GM21515 (cell line): ENCODE results near the gene PTTG2.
"Not testable (repeated sequence)": the region's sequence is repeated elsewhere in the genome, so short reads cannot be mapped to it uniquely, and the experiment has no call there.

Experiments used
- ATAC-seq: cut with Tn5 transposase; IDR thresholded peaks from one replicate; pipeline ENCODE4 v1.9.1; 2021; ENCODE audit not compliant: unreplicated experiment

The PTTG2 gene

GRCh38 chr4:37960098-37960497 lies at the start of gene PTTG2:
Gene PTTG2 (plus strand): TSS chr4:37960398. CDS start chr4:37960435, 37 bp downstream.
- ATAC-seq = no peak

GRCh38 chr4:37914539-37914938 lies 45.7 kb upstream of the PTTG2 start:
- ATAC-seq = no peak

DNA sequence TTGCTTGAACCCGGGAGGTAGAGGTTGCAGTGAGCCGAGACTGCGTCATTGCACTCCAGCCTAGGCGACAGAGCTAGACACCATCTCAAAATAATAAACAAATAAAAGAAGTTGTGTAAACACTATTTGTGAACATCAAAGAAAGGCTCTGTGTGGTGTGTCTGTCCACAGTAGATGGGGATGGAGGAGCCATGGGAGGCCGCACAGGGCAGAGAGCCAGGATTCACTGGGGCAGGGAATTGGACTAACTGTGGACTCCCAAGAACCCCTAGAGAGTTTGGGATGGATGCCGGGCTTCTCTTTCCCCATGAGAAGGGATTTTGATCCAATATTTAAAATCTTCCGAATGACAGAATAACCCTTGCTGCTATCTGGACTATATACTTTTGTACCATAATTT lies 42.8 kb upstream of the PTTG2 start:
- ATAC-seq = no peak

DNA sequence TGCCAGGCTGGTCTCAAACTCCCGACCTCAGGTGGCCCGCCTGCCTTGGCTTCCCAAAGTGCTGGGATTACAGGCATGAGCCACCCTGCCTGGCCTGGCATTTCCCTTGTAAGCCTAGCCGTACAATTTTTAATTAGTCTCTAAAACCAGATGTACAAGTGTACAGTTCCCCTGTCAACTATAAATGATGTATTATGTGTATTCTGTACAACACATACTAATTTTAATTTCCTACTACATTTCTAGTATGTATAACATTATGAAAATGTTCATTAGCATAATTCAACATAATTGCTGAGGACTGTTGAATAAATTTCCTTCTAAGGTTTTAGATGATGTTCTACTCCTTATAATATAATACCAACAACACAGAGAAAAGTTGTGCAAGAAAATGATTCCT lies 41.5 kb upstream of the PTTG2 start:
- no peak for ATAC-seq

DNA sequence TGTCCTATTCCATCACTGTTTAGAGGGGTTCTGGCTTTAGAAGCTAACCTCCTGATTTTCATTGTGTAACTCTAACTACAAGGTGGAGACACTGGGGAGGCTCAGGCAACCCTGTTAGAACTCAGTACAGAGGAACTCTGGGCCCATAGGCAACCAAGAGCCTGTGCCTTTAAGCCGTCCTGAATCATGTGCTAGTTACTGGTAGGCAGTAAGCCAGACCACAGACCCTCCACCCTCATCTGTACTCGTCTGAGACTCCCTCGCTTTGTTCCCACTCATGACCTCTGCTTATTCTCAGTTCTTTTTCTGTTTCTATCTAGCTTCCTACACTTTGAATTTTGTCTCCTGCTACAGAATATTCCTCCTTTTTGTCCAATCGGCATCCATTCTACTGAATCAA lies 37.9 kb upstream of the PTTG2 start:
- ATAC-seq = no peak

- not testable (repeated sequence) for ATAC-seq
Observed at GRCh38 chr4:37923089-37923488, 37.1 kb upstream of the PTTG2 start.

GRCh38 chr4:37924946-37925345 lies 35.3 kb upstream of the PTTG2 start:
- ATAC-seq = no peak

DNA sequence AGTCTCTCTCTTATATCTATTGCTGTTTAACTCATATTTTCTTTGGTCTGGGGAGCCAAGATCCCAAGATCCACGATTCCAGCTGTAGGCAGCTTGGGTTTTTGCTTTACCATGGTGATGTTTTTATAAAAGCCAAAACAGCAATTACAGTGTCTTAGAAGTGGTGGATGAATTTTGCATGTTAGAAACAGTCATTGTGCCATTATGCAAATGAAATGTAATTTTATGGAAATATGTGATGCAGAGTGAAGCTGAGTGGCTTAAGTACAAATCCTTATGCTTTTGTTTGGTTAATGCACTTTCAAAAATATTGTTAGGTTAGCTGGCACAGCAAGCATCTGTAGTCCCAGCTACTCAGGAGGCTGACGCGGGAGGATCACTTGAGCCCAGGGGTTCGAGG lies 32.8 kb upstream of the PTTG2 start:
- no peak for ATAC-seq

DNA sequence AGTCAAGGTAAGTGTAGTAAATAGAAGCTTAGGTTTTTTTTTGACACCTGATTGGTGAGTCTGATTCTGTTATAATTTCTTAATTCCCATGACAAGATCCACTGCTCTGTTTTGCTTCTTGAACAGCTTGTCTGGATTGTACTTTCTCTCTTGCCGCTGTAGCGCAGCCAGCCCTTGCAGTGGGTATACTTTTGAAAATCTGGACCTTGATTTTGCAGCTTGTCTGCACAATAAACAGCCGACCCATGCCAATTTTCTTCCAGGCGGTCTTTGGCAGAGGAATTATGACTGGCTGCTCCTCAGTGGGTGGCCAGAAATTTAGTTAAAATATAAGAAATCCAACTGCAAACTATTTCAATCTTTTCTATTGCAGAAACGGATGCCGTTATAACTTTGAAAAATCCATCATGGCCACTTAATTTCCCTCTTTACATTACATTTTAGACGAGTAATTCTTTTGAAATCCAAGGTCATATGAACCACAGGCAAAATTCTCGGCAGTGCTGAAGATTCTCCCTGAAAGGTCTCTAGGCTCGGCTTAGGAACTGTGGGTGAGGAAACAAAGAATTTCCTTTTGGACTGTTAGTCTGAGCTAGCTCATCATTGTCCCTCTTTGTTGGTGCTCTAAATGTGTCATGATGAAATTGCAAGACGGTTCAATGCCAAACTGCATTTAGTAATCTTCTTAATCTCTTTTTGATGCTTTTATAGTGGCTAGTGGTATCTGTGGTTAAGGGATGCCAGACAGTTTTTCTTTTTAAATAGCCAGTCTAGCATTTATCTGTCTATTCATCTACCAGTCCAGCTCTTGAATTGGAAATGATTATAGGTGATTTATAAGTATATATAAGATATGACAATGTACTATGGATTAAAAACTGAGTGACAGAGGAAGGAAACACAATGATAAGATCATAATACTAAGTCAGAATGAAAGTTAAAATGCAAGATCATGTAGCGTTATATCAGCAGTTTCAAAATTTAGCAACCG lies 31.5 kb upstream of the PTTG2 start:
- no peak for ATAC-seq

GRCh38 chr4:37934096-37934495 lies 26.1 kb upstream of the PTTG2 start:
- no peak for ATAC-seq

DNA sequence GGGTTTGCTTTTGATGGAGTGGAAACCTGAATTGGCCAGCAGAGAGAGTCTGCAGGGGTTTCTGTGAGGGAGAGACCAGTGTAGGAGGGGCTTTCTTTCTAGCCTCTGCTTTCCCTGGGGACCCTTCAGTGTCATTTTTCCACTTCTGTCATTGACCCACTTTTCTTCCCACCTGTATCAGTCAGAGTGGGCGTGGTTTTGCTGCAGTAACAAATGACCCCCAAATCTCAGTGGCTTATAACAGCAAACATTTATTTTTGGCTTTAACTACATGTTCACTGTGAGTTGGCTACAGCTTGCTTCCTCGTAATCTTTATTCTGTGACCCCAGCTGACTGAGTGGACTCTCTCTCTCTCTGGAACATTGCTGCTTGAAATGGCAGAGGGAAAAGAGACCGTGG lies 25.6 kb upstream of the PTTG2 start:
- ATAC-seq = no peak

DNA sequence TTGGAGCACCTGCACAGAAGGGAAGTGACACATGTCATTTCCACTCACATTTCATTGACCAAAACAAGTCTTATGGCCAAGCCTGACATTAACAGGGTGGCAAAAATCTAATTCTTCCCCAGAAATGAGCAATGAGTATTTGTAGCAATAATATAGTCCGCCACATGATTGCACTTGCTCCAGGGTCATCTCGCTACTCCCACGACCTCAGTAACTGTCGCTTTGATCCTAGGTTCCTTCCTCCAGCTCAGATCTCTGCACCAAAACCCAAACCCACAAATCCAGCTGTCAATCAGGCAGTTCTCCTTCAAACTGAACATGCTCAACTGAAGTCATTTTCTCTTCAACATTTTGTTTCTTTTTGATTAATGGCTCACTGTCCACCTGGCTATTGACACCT lies 25.2 kb upstream of the PTTG2 start:
- no peak for ATAC-seq

DNA sequence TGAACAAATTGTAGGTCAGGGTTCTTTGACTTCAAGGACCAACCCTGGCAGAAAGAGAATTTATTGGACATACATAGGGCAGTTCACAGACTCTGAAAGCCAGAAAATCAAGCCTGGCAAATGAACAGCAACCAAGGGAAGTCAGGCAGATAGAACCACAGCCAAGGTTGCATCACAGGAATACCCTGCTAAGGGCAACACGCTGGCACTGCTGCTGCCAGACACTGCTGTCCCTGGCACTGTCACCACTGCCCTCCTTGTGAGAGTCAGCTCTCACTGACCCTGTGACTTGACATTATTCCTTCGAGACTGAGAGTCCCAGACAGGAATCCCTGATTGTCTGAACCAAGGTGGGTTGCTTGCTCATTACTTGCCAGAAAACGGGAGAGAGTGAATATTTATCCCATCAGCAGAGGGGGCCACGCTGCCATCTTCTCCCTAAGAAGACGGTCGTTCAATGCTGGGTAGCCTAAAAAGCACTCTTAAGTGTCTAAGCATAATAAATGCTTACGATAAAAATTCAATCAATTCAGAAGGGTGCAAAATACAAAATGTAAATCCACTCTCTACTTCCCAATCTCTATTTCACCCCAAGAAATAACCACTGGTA lies 23.2 kb upstream of the PTTG2 start:
- no peak for ATAC-seq

- ATAC-seq = no peak
Observed at GRCh38 chr4:37938208-37938607, 22.0 kb upstream of the PTTG2 start.

DNA sequence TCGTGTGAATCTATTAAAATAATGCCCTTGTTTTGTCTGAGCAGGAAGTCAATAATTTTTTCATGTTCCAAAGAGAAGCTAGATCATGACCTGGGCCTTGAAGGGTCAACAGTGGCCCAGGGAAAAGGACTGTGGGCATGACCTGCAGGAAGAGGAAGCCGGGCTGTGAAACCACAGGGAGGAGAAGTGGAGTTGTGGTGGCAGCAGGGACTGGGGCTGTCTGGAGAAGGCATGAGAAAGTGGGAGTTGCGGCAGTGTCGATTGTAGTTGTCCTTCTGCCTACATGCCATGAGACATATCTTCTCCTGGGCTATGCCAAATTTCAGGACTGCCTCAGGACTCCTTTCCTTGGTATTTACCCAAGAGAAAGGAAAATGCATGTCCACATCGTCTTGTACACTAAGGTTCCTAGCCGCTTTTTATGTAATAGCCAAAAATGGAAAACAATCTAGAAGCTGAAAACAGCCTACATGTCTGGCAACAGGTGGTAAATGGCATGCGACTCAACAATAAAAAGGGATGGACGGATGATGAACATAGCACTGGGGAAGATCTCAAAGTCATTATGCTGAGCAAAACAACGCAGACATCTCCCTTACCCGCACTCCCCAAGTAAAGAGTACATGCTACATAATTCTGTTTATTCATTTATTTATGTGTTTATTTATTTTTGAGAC lies 13.6 kb upstream of the PTTG2 start:
- no peak for ATAC-seq

DNA sequence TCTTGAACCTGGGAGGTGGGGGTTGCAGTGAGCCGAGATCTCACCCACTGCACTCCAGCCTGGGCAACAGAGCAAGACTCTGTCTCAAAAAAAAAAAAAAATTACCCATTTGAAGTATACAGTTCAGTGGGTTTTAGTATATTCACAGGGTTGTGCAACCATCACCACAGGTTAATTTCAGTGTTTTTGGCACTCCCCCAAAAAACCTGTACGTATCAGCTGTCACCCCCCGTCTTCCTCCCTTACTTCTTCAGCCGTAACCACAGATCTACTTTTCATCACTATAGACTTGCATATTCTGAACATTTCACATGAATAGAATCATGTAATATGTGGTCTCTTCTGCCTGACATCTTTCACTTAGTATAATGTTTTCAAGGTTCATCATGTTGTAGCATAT lies 11.7 kb upstream of the PTTG2 start:
- ATAC-seq = no peak

DNA sequence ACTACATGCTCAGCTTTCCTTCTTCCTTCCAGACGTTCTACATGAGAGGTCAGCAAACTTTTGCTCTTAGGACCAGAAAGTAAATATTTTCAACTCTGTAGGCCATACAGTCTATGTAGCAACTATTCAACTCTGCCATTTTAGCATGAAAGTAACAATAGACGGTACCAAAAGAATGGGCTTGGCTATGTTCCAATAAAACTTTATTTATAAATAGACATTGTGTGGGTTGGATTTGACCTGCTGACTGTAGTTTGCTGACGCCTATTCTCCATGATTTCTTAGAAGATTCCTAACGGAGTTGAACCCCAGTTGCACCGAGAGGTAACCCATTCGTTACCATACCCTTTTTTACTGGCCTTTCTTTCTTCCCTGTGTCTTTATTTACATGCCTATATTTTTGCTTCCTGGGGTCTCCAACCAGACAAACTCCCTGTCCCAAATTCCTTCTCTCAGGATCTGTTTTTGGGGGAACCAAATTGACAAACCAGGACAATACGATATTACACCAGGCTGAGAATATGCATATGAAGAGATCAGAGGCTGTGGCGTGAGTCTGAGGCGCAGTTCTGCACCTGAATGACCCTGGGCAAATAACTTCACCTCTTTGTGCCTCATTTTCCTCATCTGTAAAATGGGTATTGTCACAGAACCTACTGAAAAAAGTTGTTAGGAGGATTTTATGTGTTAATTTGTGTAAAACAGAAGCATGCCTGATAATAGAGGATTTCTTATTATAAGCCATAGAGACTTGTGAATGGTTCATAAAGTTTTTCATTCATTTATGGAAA lies 10.4 kb upstream of the PTTG2 start:
- no peak for ATAC-seq

DNA sequence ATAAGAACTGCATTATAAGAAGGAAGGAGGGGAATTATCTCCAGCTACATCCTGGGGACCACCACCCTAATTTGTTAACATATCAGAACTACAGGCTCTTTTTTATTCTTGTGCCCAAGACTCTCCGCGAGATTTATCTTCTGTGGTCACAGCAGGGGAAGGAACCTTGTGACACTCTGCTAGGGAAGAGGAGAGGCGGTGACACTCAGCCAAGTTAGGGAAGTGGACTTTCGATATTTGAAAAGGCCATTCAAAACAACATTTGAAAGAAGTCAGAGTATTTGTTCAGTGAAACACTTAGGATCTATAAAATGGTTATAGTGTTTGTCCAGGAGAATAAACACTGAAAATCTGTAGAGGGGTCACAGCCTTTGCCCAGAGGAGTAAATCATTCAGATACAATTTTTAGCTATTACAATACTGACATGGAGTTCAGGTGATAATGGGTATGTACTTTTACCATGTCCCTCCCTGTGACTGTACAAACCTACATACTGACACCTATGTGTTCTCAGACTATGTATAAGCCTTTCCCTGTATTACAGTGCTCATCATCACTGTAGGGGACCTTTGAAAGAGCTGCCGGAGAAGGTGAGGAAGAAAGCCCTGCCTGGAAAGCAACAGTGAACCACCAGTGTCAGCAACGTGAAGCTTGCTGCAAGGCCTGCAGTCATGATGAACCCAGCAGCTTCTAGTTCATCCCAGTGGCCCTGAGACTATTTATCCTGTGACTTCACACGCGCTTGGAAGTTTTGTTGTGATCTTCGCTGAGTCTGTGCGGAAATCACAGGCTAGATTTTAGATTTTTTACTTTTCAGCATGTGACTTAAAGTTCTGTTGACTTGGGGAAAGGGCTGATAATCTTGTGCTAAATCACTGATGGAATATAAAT lies 8.5 kb upstream of the PTTG2 start:
- no peak for ATAC-seq

DNA sequence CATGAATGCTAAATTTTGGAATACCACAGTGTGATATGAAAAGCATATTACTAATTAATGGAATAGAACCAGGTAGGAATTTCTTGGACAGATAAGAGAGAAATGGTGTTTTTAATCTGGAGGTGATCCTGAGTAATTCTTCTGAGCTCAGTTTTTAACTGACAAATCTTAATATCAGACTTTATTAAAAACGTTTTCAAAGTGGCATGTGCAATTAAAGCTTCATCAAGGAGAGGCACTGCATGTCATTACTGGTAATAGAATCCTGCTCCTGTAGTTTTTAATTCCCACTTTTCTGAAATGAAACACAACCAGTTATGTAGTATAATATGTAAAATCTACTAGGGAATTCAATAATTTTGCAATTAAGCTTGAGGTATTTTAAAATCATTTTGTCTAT lies 7.0 kb upstream of the PTTG2 start:
- ATAC-seq = no peak
